Measurements from ENCODE around the gene NR5A1.

The NR5A1 gene

GRCh38 chr9:124444166-124444565 lies 63.0 kb downstream of the NR5A1 start:
- H3K9me3 ChIP-seq (ENCODE audit: control insufficient read depth, insufficient read depth, low read depth, low read length) = no peaks in the 10 kb centered on the region
- TF ChIP-seq ZNF48 (tag by site-specific recombination; IDR thresholded peaks at IDR 0.05) = no peak
- ChIA-PET POLR2A (no interaction called here), CTCF (interaction anchor here (1.6 kb wide), 1 partner anchor 22 kb away, joined by 5 read pairs; no protein-coding TSS in a partner anchor)
- no peaks in the 10 kb centered on the region for H3K4me1 ChIP-seq (ENCODE audit: control insufficient read depth, insufficient read depth, low read length)
- no peaks in the 10 kb centered on the region for H3K36me3 ChIP-seq (ENCODE audit: control insufficient read depth in 2 of 2, insufficient read depth in 1 of 2, low read length in 2 of 2)
- no peak overlapping the region for H3K27ac ChIP-seq (ENCODE audit: extremely low read depth, low read depth, low read length)
- no peak overlapping the region for H3K4me3 ChIP-seq (ENCODE audit: low read depth, low read length)

- Histone ChIP-seq H3K4me3 (ENCODE audit: low read depth, low read length) (no peak overlapping the region), H3K4me1 (ENCODE audit: control insufficient read depth, insufficient read depth, low read length) (no peaks in the 10 kb centered on the region), H3K9me3 (ENCODE audit: control insufficient read depth, insufficient read depth, low read depth, low read length) (no peaks in the 10 kb centered on the region), H3K27ac (ENCODE audit: extremely low read depth, low read depth, low read length) (no peak overlapping the region), H3K36me3 (ENCODE audit: control insufficient read depth in 2 of 2, insufficient read depth in 1 of 2, low read length in 2 of 2) (no peaks in the 10 kb centered on the region)
- TF ChIP-seq KLF7 (tag by site-specific recombination; IDR thresholded peaks at IDR 0.05; ENCODE audit: borderline replicate concordance) = no peak
- ChIA-PET POLR2A (no interaction called here), CTCF (interaction anchor here (1.6 kb wide), 1 partner anchor 22 kb away, joined by 5 read pairs; no protein-coding TSS in a partner anchor)
Observed at GRCh38 chr9:124443625-124444024, 63.6 kb downstream of the NR5A1 start.

- POLR2A ChIA-PET = no interaction called here
- no peak overlapping the region for H3K27ac ChIP-seq (ENCODE audit: extremely low read depth, low read depth, low read length)
- H3K4me3 ChIP-seq (ENCODE audit: low read depth, low read length) = no peak overlapping the region
- H3K36me3 ChIP-seq (ENCODE audit: control insufficient read depth in 2 of 2, insufficient read depth in 1 of 2, low read length in 2 of 2) = no peaks in the 10 kb centered on the region
- H3K9me3 ChIP-seq (ENCODE audit: control insufficient read depth, insufficient read depth, low read depth, low read length) = no peaks in the 10 kb centered on the region
- TF ChIP-seq CTCF (tag by site-specific recombination; IDR thresholded peaks at IDR 0.05) (no peak), TCF7L2 (IDR thresholded peaks at IDR 0.05; ENCODE audit: borderline replicate concordance, low read depth, low read length) (no peak), SP3 (tag by site-specific recombination; IDR thresholded peaks at IDR 0.05) (no peak), ZNF2 (tag by site-specific recombination; IDR thresholded peaks at IDR 0.05) (no peak), ZNF133 (tag by site-specific recombination; IDR thresholded peaks at IDR 0.05) (no peak)
- CTCF ChIA-PET = interaction anchor here (1.6 kb wide), 1 partner anchor 21 kb away, joined by 5 read pairs; no protein-coding TSS in a partner anchor
- H3K4me1 ChIP-seq (ENCODE audit: control insufficient read depth, insufficient read depth, low read length) = no peaks in the 10 kb centered on the region
Observed at GRCh38 chr9:124442826-124443225, 64.4 kb downstream of the NR5A1 start.

- H3K4me3 ChIP-seq (ENCODE audit: low read depth, low read length) = no peak overlapping the region
- ChIA-PET CTCF (no interaction called here), POLR2A (no interaction called here)
Observed at GRCh38 chr9:124442379-124442778, 64.8 kb downstream of the NR5A1 start.

More at GRCh38 chr9:124442379-124442778, 64.8 kb downstream of the NR5A1 start:
- Histone ChIP-seq H3K4me1 (ENCODE audit: control insufficient read depth, insufficient read depth, low read length) (no peaks in the 10 kb centered on the region), H3K9me3 (ENCODE audit: control insufficient read depth, insufficient read depth, low read depth, low read length) (no peaks in the 10 kb centered on the region), H3K36me3 (ENCODE audit: control insufficient read depth in 2 of 2, insufficient read depth in 1 of 2, low read length in 2 of 2) (no peaks in the 10 kb centered on the region), H3K27ac (ENCODE audit: extremely low read depth, low read depth, low read length) (no peak overlapping the region)
- TF ChIP-seq ZBTB1 (tag by site-specific recombination; IDR thresholded peaks at IDR 0.05) (no peak), ZBTB8A (tag by site-specific recombination; IDR thresholded peaks at IDR 0.05) (no peak), ZNF112 (tag by site-specific recombination; IDR thresholded peaks at IDR 0.05) (no peak), ZNF19 (tag by site-specific recombination; IDR thresholded peaks at IDR 0.05; ENCODE audit: low read depth) (no peak), PRDM1 (tag by site-specific recombination; IDR thresholded peaks at IDR 0.05) (0 out of 2 replicates have a peak, but pooled peaks have one; percentile 36), SETDB1 (IDR thresholded peaks at IDR 0.05; ENCODE audit: insufficient read length, low read length) (peak; percentile 43), ZNF280D (tag by site-specific recombination; IDR thresholded peaks at IDR 0.05) (peak; percentile 88), ZNF146 (tag by site-specific recombination; IDR thresholded peaks at IDR 0.05) (no peak), ZNF366 (tag by site-specific recombination; conservative IDR thresholded peaks at IDR 0.05) (no peak), ZFP41 (tag by site-specific recombination; IDR thresholded peaks at IDR 0.05; ENCODE audit: borderline replicate concordance) (no peak), ZNF571 (tag by site-specific recombination; IDR thresholded peaks at IDR 0.05) (no peak), ZNF707 (tag by site-specific recombination; IDR thresholded peaks at IDR 0.05) (no peak)
